Activated effector memory CD4-positive, alpha-beta T cell treated with anti-CD3 and anti-CD28 coated beads, Interleukin-2, amount 50 U/mL, for 16 hours (primary cell): ENCODE measurements around the gene IFT80.
"Not testable (repeated sequence)": the region's sequence is repeated elsewhere in the genome, so short reads cannot be mapped to it uniquely, and the experiment has no call there.

ENCODE experiments used
- DNase-seq: peaks from one replicate; pipeline ENCODE4 v3.0.0-alpha.2; 2020

IFT80 gene

GRCh38 chr3:160253298-160253697 lies 145.7 kb downstream of the IFT80 start:
- no peak for DNase-seq

DNA sequence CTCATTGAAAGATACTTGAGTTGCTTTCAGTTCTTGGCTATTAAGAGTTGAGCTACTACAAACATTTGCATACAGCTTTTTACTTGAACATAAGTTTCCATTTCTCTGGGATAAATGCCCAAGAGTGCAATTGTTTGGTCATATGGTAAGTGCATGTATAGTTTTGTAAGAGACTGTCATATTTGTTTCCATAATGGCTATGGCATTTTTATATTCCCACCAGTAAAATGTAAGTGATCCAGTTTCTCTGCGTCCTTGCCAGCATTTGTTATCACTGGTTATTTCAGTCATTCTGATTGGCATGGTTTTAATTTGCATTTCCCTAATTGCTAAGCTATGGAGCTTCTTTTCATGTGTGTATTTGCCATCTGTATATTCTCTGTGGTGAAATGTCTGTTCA lies 151.3 kb downstream of the IFT80 start:
- DNase-seq: no peak

DNA sequence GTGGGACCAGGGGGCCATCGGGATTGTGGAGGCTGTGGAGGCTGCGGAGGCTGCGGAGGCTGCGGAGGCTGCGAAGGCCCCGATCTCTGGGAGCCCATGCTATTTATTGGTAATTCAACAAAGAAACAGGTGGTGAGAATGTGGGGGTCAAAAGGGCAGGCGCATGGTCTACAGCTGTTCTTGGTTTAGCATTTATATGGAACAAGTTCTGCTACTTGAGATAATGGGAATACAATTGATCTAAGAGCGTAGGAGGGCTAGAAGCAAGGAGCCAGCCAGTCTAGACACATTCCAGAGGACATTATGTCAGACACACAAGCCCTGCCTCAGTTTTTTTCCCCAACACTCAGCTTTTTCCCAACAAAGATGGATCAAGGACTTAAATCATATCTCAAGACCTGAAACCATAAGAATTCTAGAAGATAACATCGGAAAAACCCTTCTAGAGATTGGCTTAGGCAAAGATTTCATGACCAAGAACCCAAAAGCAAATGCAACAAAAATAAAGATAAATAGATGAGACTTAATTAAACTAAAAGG lies 153.7 kb downstream of the IFT80 start:
- DNase-seq: no peak

- DNase-seq: not testable (repeated sequence)
Measured at GRCh38 chr3:160240719-160241118, 158.3 kb downstream of the IFT80 start.

GRCh38 chr3:160232014-160232413 lies 167.0 kb downstream of the IFT80 start:
- no peak for DNase-seq

DNA sequence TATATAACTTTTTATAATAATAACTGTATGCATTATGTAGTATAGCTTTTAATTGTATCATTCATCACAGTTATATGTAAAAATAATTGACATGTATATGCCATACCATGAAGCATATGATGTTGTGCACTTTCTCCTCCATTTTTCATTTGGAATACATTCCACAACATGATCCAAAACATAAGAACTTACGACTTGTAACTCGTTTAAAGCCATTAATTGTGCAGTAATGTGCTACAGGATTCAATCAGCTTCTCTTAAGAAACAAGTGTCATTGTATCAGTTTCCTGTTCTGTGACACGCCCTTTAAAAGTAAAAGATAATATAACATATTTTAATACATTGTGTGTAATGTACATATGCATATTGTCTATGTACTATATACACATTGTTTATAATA lies 171.6 kb downstream of the IFT80 start:
- no peak for DNase-seq

DNA sequence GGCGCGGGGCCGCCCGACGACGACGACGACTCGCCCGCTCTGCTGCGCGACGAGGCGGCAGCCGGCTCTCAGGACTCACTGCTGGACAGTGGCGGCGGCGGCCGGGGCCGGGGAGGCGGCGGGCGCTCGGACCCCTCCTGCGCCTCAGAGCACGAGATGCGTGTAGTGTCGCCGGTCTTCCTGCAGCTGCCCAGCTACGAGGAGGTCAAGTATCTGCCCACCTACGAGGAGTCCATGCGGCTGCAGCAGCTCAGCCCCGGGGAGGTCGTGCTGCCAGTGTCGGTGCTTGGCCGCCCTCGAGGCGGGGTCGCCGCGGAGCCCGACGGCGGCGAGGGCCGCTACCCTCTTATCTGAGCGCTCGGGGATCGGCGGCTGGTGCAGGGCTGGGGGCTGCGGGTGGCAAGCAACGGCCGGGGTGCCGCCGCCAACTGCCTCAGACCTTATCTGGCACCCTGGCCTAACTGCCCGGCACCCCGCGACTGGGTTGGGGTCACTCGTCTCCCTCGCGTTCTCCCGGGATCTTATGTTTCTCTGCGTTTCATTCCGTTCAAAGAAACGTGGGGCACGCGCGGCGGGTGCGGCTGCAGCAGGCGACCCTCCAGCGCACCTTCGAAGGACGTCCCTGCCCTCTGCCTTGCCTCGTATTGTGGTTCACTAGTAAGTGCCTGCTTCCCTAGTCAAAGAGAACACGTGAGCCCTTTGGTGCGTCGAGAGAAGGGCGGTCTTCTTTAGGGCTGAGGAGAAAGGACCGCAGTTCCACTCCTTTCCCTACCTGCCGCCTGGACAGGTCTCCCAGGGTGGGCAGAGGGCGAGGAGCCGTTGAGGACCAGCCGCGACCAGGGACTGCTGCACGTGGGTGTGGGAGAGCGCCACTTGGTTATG lies 172.8 kb downstream of the IFT80 start:
- DNase-seq: no peak

GRCh38 chr3:160225176-160226025 lies 173.6 kb downstream of the IFT80 start, which contains the start of gene C3orf80:
Gene C3orf80 (plus strand): TSS chr3:160225422. CDS start chr3:160225636, 214 bp downstream.
- peak; percentile 76 for DNase-seq

GRCh38 chr3:160224811-160225175 lies 174.2 kb downstream of the IFT80 start:
- no peak for DNase-seq

DNA sequence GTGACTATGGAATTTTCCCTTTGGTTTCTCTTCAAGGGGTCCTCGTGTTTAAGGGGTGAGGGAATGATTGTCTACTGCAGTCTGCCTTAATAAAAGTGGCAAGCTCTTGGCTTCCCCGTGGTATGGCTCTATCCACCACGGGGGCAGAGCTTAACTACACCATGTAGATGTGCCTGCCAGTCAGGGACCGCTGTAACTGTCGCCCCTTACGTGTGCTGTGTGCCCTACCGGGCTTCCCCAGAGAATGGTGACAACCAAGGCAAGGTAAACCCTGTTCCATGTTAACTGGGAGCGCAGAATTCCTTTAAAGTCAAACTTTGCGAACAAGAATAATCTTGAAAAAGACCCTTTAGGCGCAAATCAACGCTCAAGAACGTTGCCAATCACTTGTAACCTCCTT lies 174.8 kb downstream of the IFT80 start:
- no peak for DNase-seq

DNA sequence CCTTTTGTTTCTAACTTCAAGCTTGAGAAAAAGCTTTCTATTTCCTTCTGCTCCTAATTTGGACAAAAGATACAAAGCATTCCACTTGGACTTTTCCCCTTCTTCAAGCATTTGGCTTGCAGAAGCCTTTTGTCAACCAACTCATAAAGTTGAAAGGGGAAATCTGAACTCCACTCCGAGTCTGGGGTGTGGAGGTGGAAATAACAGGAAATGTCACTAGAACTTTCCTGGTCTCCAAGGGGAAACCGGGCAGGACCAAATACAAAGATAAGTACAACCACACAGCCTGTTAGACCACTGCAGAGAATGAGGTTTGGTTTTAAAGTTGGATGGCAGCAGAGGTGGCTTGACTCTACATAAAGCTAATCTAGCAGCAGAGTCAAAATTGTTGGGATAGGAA lies 178.0 kb downstream of the IFT80 start:
- no peak for DNase-seq

DNA sequence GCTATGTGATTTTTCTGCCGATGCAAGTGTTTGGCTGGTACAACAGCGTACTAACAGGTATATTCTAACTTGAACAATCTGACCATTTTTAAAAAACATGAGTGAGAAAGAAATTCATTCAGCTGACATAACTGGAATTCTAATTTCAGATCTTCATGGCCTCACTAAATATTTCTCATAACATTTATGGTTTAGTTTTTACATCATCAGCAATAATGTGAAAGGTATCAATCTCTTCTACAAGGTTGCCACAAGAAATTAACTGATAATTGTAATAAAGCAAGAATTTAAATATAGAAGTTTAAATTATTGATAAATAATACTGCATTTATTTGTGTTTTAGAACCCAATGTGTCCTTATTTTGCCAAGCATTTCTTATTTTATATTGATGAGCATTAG lies 179.0 kb downstream of the IFT80 start:
- DNase-seq: no peak

- DNase-seq: no peak
Measured at GRCh38 chr3:160218136-160218535, 180.9 kb downstream of the IFT80 start.

- no peak for DNase-seq
Measured at GRCh38 chr3:160217675-160218074, 181.3 kb downstream of the IFT80 start.

GRCh38 chr3:160213191-160213590 lies 185.8 kb downstream of the IFT80 start:
- no peak for DNase-seq

- DNase-seq: no peak
Measured at GRCh38 chr3:160210799-160211221, 188.2 kb downstream of the IFT80 start.

GRCh38 chr3:160210341-160210740 lies 188.7 kb downstream of the IFT80 start:
- no peak for DNase-seq
